Endodermal cell (in vitro differentiated cells): ENCODE measurements around the gene EPHA4. TPM values are rescaled to one million over a fixed set of nuclear protein-coding genes. Genes with fewer than 3 reads are reported as not detected.
A peak's percentile ranks its signal among the peaks of the same experiment; 100 is the strongest.

Experiments
- DNase-seq: peaks from one replicate; pipeline ENCODE4 v3.0.0-alpha.2; 2017
- H3K27ac ChIP-seq: 2 replicates; pipeline ENCODE4 v1.5.1; 2013; ENCODE audit warnings: mild to moderate bottlenecking, low read depth, low read length, moderate library complexity
- H3K27me3 ChIP-seq: 2 replicates; pipeline ENCODE4 v1.6.1; 2013; ENCODE audit warnings: mild to moderate bottlenecking, low read length, moderate library complexity; ENCODE audit not compliant: insufficient read depth, control insufficient read depth, poor library complexity, severe bottlenecking
- H3K36me3 ChIP-seq: 2 replicates; pipeline ENCODE4 v1.7.0; 2013; ENCODE audit warnings: mild to moderate bottlenecking, low read length, moderate library complexity; ENCODE audit not compliant: control insufficient read depth, insufficient read depth
- H3K4me1 ChIP-seq: one replicate; pipeline ENCODE4 v1.7.0; 2013; ENCODE audit warnings: low read length; ENCODE audit not compliant: control insufficient read depth, insufficient read depth
- H3K4me3 ChIP-seq: 2 replicates; pipeline ENCODE4 v1.5.1; 2013; ENCODE audit warnings: mild to moderate bottlenecking, low read length, moderate library complexity
- H3K9ac ChIP-seq: 2 replicates; pipeline ENCODE4 v1.6.1; 2013; ENCODE audit warnings: mild to moderate bottlenecking, low read length, moderate library complexity; ENCODE audit not compliant: poor library complexity, severe bottlenecking; ENCODE audit errors: extremely low read depth
- H3K9me3 ChIP-seq: 2 replicates; pipeline ENCODE4 v1.6.1; 2013; ENCODE audit warnings: mild to moderate bottlenecking, low read length, moderate library complexity; ENCODE audit not compliant: control insufficient read depth
- H3K27ac Mint-ChIP-seq: 2 replicates; pipeline ENCODE4 v1.8.0; 2020; ENCODE audit warnings: mixed read lengths
- H3K27me3 Mint-ChIP-seq: 2 replicates; pipeline ENCODE4 v1.8.0; 2021; ENCODE audit warnings: mild to moderate bottlenecking, mixed read lengths; ENCODE audit not compliant: insufficient read depth
- H3K36me3 Mint-ChIP-seq: 2 replicates; pipeline ENCODE4 v1.8.0; 2020; ENCODE audit warnings: low read depth, mixed read lengths
- H3K4me1 Mint-ChIP-seq: 2 replicates; pipeline ENCODE4 v1.8.0; 2020; ENCODE audit warnings: mixed read lengths
- H3K4me3 Mint-ChIP-seq: 2 replicates; pipeline ENCODE4 v1.8.0; 2020; ENCODE audit warnings: mild to moderate bottlenecking, moderate library complexity, mixed read lengths
- H3K9me3 Mint-ChIP-seq: 2 replicates; pipeline ENCODE4 v1.8.0; 2020; ENCODE audit warnings: mild to moderate bottlenecking, mixed read lengths
- CTCF ChIP-seq: fragments of 200-600 bp; sonication (generic); conservative IDR thresholded peaks from 2 replicates; pipeline ENCODE4 v1.5.0; 2021; ENCODE audit warnings: antibody characterized with exemption, mild to moderate bottlenecking
- WGBS, 2 experiments: methylation state at CpG; one replicate each; pipeline versions ENCODE4 v1.1.5 to v1.1.7; 2013; ENCODE audit warnings: missing lambda C conversion rate in 2 of 2, mixed read lengths in 1 of 2; ENCODE audit not compliant: insufficient coverage in 1 of 2, insufficient read length in 1 of 2; 5-methylcytosine and 5-hydroxymethylcytosine counted together
- total RNA-seq, 2 donors: library from RNA; stranded (reverse); fragmentation: NEBNext Ultra II Directional in 1 of 2; extraction: Animal tissue kit (Norgen Biotek cat#: 25700) in 1 of 2; gene quantifications; 2 replicates in 1 of 2; 3 replicates in 1 of 2; pipeline ENCODE4 v1.2.1, GENCODE V29; 2021

EPHA4 gene
- total RNA-seq, 2 donors from 2014 or later, result 74.1 to 87.3 TPM

GRCh38 chr2:221533299-221533698 lies 38.8 kb downstream of the EPHA4 start:
- H3K4me1 ChIP-seq, result peaks cover 23% of the 10 kb centered on the region
- H3K9me3 ChIP-seq, result peaks cover 16% of the 10 kb centered on the region
- H3K27me3 ChIP-seq, result no peaks in the 10 kb centered on the region
- H3K36me3 ChIP-seq, result peaks cover 22% of the 10 kb centered on the region
- no peak overlapping the region for H3K4me3 Mint-ChIP-seq
- DNase-seq, result no peak
- TF ChIP-seq CTCF, result no peak
- no peak overlapping the region for H3K27ac Mint-ChIP-seq
- H3K27ac ChIP-seq, result no peak overlapping the region
- H3K27me3 Mint-ChIP-seq, result no peaks in the 10 kb centered on the region
- no peak overlapping the region for H3K9ac ChIP-seq
- no peak overlapping the region for H3K4me3 ChIP-seq
- H3K4me1 Mint-ChIP-seq, result peaks cover 52% of the 10 kb centered on the region
- 93 to 100% methylated on average over 2 to 6 of the region's 6 CpGs for WGBS, 2 experiments
- H3K9me3 Mint-ChIP-seq, result no peaks in the 10 kb centered on the region
- H3K36me3 Mint-ChIP-seq, result peaks cover 11% of the 10 kb centered on the region

GRCh38 chr2:221532641-221533040 lies 39.5 kb downstream of the EPHA4 start:
- Histone ChIP-seq H3K4me3 (no peak overlapping the region), H3K9ac (no peak overlapping the region), H3K36me3 (peaks cover 22% of the 10 kb centered on the region), H3K4me1 (peaks cover 23% of the 10 kb centered on the region), H3K27ac (no peak overlapping the region), H3K9me3 (peaks cover 16% of the 10 kb centered on the region), H3K27me3 (no peaks in the 10 kb centered on the region)
- TF ChIP-seq CTCF, result no peak
- 93% methylated on average over 3 of the region's 3 CpGs; no CpG with 5 or more reads in 1 of the 2 experiments for WGBS, 2 experiments
- Mint-ChIP-seq H3K27me3 (no peaks in the 10 kb centered on the region), H3K9me3 (no peaks in the 10 kb centered on the region), H3K36me3 (peaks cover 11% of the 10 kb centered on the region), H3K4me1 (peaks cover 58% of the 10 kb centered on the region), H3K4me3 (no peak overlapping the region), H3K27ac (no peak overlapping the region)
- DNase-seq, result no peak

- no peak for TF ChIP-seq CTCF
- Histone ChIP-seq H3K9me3 (peaks cover 16% of the 10 kb centered on the region), H3K4me3 (peak overlapping the region; percentile 26), H3K9ac (no peak overlapping the region), H3K36me3 (peaks cover 22% of the 10 kb centered on the region), H3K27me3 (no peaks in the 10 kb centered on the region), H3K27ac (no peak overlapping the region), H3K4me1 (peaks cover 26% of the 10 kb centered on the region)
- Mint-ChIP-seq H3K4me3 (no peak overlapping the region), H3K9me3 (no peaks in the 10 kb centered on the region), H3K36me3 (peaks cover 13% of the 10 kb centered on the region), H3K4me1 (peaks cover 57% of the 10 kb centered on the region), H3K27me3 (no peaks in the 10 kb centered on the region), H3K27ac (no peak overlapping the region)
- no peak for DNase-seq
- WGBS, 2 experiments, result 87 to 100% methylated on average over 1 to 2 of the region's 2 CpGs
Measured at GRCh38 chr2:221530653-221531037, 41.5 kb downstream of the EPHA4 start.
